GM23338 (cell line): Measurements from ENCODE around the gene FAM83B.

Experiments
- CREB1 ChIP-seq: fragments of 250-450 bp; sonication (Bioruptor Pico); IDR thresholded peaks from 2 replicates; pipeline ENCODE4 v1.5.0; 2020; ENCODE audit warnings: low read depth, mild to moderate bottlenecking, moderate library complexity
- CTCF ChIP-seq, 2 experiments: fragments of 200-600 bp in 1 of 2; sonication (generic) in 1 of 2; conservative IDR thresholded peaks; 2 replicates each; pipeline versions ENCODE4 v1.5.1 to v1.6.1; 2016 to 2017; ENCODE audit warnings: antibody characterized with exemption in 2 of 2, low read depth in 2 of 2, mild to moderate bottlenecking in 2 of 2, moderate library complexity in 1 of 2
- ETS1 ChIP-seq: IDR thresholded peaks from 2 replicates; pipeline ENCODE4 v1.6.1; 2016; ENCODE audit warnings: antibody characterized with exemption
- EZH2 ChIP-seq: fragments of 200-600 bp; sonication (generic); IDR thresholded peaks from one replicate; pipeline ENCODE4 v1.8.0; 2017; ENCODE audit warnings: antibody characterized with exemption, mild to moderate bottlenecking, low read depth; ENCODE audit not compliant: unreplicated experiment
- EZH2phosphoT487 ChIP-seq: fragments of 200-600 bp; sonication (generic); IDR thresholded peaks from one replicate; pipeline ENCODE4 v1.8.1; 2018; ENCODE audit warnings: antibody characterized with exemption; ENCODE audit not compliant: unreplicated experiment
- JUNB ChIP-seq: IDR thresholded peaks from one replicate; pipeline ENCODE4 v1.6.1; 2016; ENCODE audit warnings: antibody characterized with exemption; ENCODE audit not compliant: unreplicated experiment
- POLR2AphosphoS5 ChIP-seq: IDR thresholded peaks from 2 replicates; pipeline ENCODE4 v1.6.1; 2016; ENCODE audit warnings: antibody characterized with exemption, low read depth
- REST ChIP-seq: IDR thresholded peaks from one replicate; pipeline ENCODE4 v1.6.1; 2018; ENCODE audit warnings: antibody characterized with exemption; ENCODE audit not compliant: unreplicated experiment
- ZNF114 ChIP-seq: fragments of 250-450 bp; sonication (Bioruptor Pico); IDR thresholded peaks from 2 replicates; pipeline ENCODE4 v1.5.0; 2020; ENCODE audit warnings: mild to moderate bottlenecking, moderate library complexity
- ZNF462 ChIP-seq: fragments of 250-450 bp; sonication (Bioruptor Pico); IDR thresholded peaks from 2 replicates; pipeline ENCODE4 v1.5.0; 2020; ENCODE audit warnings: mild to moderate bottlenecking, moderate library complexity

- TF ChIP-seq CTCF (conservative IDR thresholded peaks at IDR 0.05; ENCODE audit: low read depth in 2 of 2) (no peak), REST (no peak), ETS1 (no peak), POLR2AphosphoS5 (no peak), EZH2 (no peak), EZH2phosphoT487 (no peak), ZNF462 (no peak), CREB1 (CRISPR knock-in tag) (no peak), JUNB (no peak), ZNF114 (CRISPR knock-in tag) (no peak)
Measured at GRCh38 chr6:54932622-54933021, 86.1 kb downstream of the FAM83B start.
